Caco-2 (cell line): ENCODE measurements around the gene LRBA. TPM values are rescaled to one million over a fixed set of nuclear protein-coding genes. Genes with fewer than 3 reads are reported as not detected.

Experiments used
- BruUV-seq: library from RNA; stranded (reverse); fragments of 400-500 nt; replicated peaks from 2 replicates; lab custom pipeline; 2021; lab: Mats Ljungman, UMichigan
- CTCF ChIA-PET: fragments of 300-600 bp; sonication (Branson Sonifier 250); formaldehyde crosslinking; loops from one replicate; lab custom pipeline; 2022; ENCODE audit warnings: antibody characterized with exemption; lab: Charles Lee
- POLR2A ChIA-PET: fragments of 300-600 bp; sonication (Branson Sonifier 250); formaldehyde crosslinking; loops from one replicate; lab custom pipeline; 2022; ENCODE audit warnings: antibody characterized with exemption; lab: Charles Lee
- DNase-seq, 2 experiments: peaks; one replicate each; pipeline versions ENCODE4 v3.0.0 to v3.0.0-alpha.2; 2020 to 2022
- H3K27me3 ChIP-seq: replicated peaks from 2 replicates; pipeline ENCODE4 v1.6.0; 2011; ENCODE audit warnings: low read length; ENCODE audit not compliant: control insufficient read depth, insufficient read depth
- H3K36me3 ChIP-seq: 2 replicates; pipeline ENCODE4 v1.5.1; 2011; ENCODE audit warnings: low read length; ENCODE audit not compliant: control insufficient read depth, insufficient read depth
- H3K4me1 ChIP-seq: fragments of 250-450 bp; sonication (Bioruptor Pico); 2 replicates; pipeline ENCODE4 v1.5.1; 2020; ENCODE audit warnings: mild to moderate bottlenecking
- H3K4me3 ChIP-seq: 2 replicates; pipeline ENCODE4 v1.5.1; 2011; ENCODE audit warnings: low read depth, mild to moderate bottlenecking, control low read depth, low read length
- H3K9me3 ChIP-seq: fragments of 250-450 bp; sonication (Bioruptor Pico); 2 replicates; pipeline ENCODE4 v1.5.1; 2020; ENCODE audit warnings: mild to moderate bottlenecking, moderate library complexity
- H3K27ac Mint-ChIP-seq: one replicate; pipeline ENCODE4 v1.8.0; 2022; ENCODE audit warnings: mixed read lengths; ENCODE audit not compliant: unreplicated experiment
- H3K27me3 Mint-ChIP-seq: one replicate; pipeline ENCODE4 v1.8.0; 2022; ENCODE audit warnings: mixed read lengths; ENCODE audit not compliant: insufficient read depth, unreplicated experiment
- H3K36me3 Mint-ChIP-seq: one replicate; pipeline ENCODE4 v1.8.0; 2022; ENCODE audit warnings: mild to moderate bottlenecking, mixed read lengths; ENCODE audit not compliant: insufficient read depth, unreplicated experiment
- H3K4me1 Mint-ChIP-seq: one replicate; pipeline ENCODE4 v1.8.0; 2022; ENCODE audit warnings: low read depth, mixed read lengths; ENCODE audit not compliant: unreplicated experiment
- H3K4me3 Mint-ChIP-seq: one replicate; pipeline ENCODE4 v1.8.0; 2022; ENCODE audit warnings: mild to moderate bottlenecking, moderate library complexity, mixed read lengths; ENCODE audit not compliant: unreplicated experiment
- H3K9me3 Mint-ChIP-seq: one replicate; pipeline ENCODE4 v1.8.0; 2022; ENCODE audit warnings: mixed read lengths; ENCODE audit not compliant: unreplicated experiment
- intact Hi-C: fragments of 100-400 bp; cut with micrococcal nuclease; formaldehyde crosslinking; loops from one replicate; pipeline ENCODE4 v1.10.0; 2022; ENCODE audit not compliant: unreplicated experiment
- total RNA-seq: library from RNA; stranded (reverse); gene quantifications from 2 replicates; pipeline ENCODE4 v1.2.3, GENCODE V29; 2022
- TF ChIP-seq, protein P1 (sequence below), 2 experiments: fragments of 200-600 bp in 1 of 2; IDR thresholded peaks; 1 replicate in 1 of 2; 2 replicates in 1 of 2; pipeline versions ENCODE4 v1.5.1 to v1.8.0; 2011 to 2022; ENCODE audit warnings: antibody characterized with exemption in 1 of 2, control low read depth in 1 of 2, inconsistent platforms in 1 of 2, low read depth in 1 of 2, low read length in 1 of 2, mild to moderate bottlenecking in 1 of 2, moderate library complexity in 1 of 2; ENCODE audit not compliant: insufficient read depth in 1 of 2, severe bottlenecking in 1 of 2, unreplicated experiment in 1 of 2

Gene LRBA
- total RNA-seq, 1 experiment from 2014 or later, result 53.2 TPM

DNA sequence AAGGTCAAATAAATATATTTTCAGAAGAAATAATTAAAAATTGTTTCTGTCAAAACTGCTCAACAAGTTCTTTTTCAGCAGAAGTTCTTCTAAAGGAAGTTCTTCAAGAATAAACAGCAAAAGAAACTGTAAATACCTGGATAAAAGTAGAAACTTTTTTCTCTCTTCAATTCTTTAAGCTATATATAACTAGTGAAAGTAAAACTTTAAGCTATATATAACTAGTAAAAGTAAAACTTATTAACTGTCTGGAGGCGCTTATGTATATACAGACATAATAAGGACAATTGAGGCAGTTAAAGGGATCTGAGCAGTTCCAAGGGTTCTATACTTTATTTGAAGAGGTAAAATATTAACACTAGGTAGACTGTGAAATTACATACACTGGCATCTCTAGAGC, 126.9 kb downstream of the LRBA start:
- no peaks in the 10 kb centered on the region for H3K4me1 ChIP-seq

DNA sequence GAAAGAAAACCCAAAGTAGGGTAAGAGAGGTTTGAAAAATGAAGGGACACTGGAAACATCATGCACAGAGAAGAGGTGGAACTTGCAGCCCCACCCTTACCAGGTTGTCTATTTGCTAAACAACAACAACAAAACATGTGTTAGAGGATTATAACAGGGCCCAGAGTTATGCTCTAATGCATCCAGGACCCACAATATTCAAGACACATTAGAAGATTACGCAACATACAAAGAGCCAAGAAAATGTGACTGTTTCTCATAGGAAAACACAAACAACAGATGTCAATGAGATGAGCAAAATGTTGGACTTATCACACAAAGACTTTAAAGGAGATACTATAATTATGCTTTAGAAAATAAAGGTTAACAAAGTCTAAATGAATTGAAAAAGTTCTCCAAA, 128.5 kb downstream of the LRBA start:
- BruUV-seq, result no TSS peak

More for the DNA sequence above, 126.9 kb downstream of the LRBA start:
- Mint-ChIP-seq H3K4me3 (no peak overlapping the region), H3K36me3 (peaks cover 5% of the 10 kb centered on the region), H3K27me3 (no peaks in the 10 kb centered on the region), H3K27ac (no peak overlapping the region), H3K9me3 (no peaks in the 10 kb centered on the region), H3K4me1 (no peaks in the 10 kb centered on the region)
- POLR2A ChIA-PET, result no interaction called here
- no TSS peak for BruUV-seq
- Histone ChIP-seq H3K9me3 (no peaks in the 10 kb centered on the region), H3K4me3 (no peak overlapping the region), H3K27me3 (no peaks in the 10 kb centered on the region), H3K36me3 (peaks cover 2% of the 10 kb centered on the region; the same call in 1 of the 2 replicates)
- TF ChIP-seq, protein P1, sequence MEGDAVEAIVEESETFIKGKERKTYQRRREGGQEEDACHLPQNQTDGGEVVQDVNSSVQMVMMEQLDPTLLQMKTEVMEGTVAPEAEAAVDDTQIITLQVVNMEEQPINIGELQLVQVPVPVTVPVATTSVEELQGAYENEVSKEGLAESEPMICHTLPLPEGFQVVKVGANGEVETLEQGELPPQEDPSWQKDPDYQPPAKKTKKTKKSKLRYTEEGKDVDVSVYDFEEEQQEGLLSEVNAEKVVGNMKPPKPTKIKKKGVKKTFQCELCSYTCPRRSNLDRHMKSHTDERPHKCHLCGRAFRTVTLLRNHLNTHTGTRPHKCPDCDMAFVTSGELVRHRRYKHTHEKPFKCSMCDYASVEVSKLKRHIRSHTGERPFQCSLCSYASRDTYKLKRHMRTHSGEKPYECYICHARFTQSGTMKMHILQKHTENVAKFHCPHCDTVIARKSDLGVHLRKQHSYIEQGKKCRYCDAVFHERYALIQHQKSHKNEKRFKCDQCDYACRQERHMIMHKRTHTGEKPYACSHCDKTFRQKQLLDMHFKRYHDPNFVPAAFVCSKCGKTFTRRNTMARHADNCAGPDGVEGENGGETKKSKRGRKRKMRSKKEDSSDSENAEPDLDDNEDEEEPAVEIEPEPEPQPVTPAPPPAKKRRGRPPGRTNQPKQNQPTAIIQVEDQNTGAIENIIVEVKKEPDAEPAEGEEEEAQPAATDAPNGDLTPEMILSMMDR (IDR thresholded peaks at IDR 0.05; ENCODE audit: insufficient read depth in 1 of 2, low read depth in 1 of 2, low read length in 1 of 2, severe bottlenecking in 1 of 2, unreplicated experiment in 1 of 2), result no peak
- intact Hi-C loops, result no loop called here
- no peak for DNase-seq
- CTCF ChIA-PET, result no interaction called here

DNA sequence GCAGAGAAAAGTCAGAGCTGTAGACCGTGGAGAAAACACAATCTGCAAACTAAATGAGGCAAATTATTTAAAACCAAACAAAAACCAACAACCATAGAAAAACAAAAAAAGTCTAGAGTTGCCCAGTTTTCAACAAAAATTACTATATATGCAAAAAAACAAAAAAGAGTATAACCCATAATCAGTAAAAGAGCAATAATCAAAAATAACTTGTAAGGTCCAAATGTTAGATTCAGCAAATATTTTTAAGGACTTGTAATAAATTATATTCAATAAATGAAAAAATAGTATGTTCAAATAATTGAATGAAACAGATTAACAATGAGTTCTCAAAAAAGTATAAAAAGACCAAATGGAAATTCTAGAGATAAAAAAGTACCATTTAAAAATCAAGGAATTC, 130.5 kb downstream of the LRBA start:
- Mint-ChIP-seq H3K9me3 (no peaks in the 10 kb centered on the region), H3K27ac (no peak overlapping the region), H3K27me3 (no peaks in the 10 kb centered on the region), H3K4me3 (no peak overlapping the region), H3K4me1 (no peaks in the 10 kb centered on the region), H3K36me3 (peaks cover 16% of the 10 kb centered on the region)
- no peak for DNase-seq
- POLR2A ChIA-PET, result no interaction called here
- TF ChIP-seq, protein P1 (IDR thresholded peaks at IDR 0.05; ENCODE audit: insufficient read depth in 1 of 2, low read depth in 1 of 2, low read length in 1 of 2, severe bottlenecking in 1 of 2, unreplicated experiment in 1 of 2), result no peak
- Histone ChIP-seq H3K4me1 (no peaks in the 10 kb centered on the region), H3K9me3 (no peaks in the 10 kb centered on the region), H3K4me3 (no peak overlapping the region), H3K27me3 (no peaks in the 10 kb centered on the region), H3K36me3 (peaks cover 2% of the 10 kb centered on the region; the same call in 1 of the 2 replicates)
- intact Hi-C loops, result no loop called here
- CTCF ChIA-PET, result no interaction called here
- no TSS peak for BruUV-seq

More for the DNA sequence above, 128.5 kb downstream of the LRBA start:
- no peaks in the 10 kb centered on the region for H3K4me1 ChIP-seq
- intact Hi-C loops, result no loop called here
- H3K4me3 Mint-ChIP-seq, result no peak overlapping the region
- CTCF ChIA-PET, result no interaction called here
- H3K9me3 Mint-ChIP-seq, result no peaks in the 10 kb centered on the region
- H3K27me3 ChIP-seq, result no peaks in the 10 kb centered on the region
- DNase-seq, result no peak
- H3K4me3 ChIP-seq, result no peak overlapping the region
- H3K9me3 ChIP-seq, result no peaks in the 10 kb centered on the region
- no peaks in the 10 kb centered on the region for H3K27me3 Mint-ChIP-seq
- peaks cover 2% of the 10 kb centered on the region; the same call in 1 of the 2 replicates for H3K36me3 ChIP-seq
- H3K4me1 Mint-ChIP-seq, result no peaks in the 10 kb centered on the region
- TF ChIP-seq, protein P1 (IDR thresholded peaks at IDR 0.05; ENCODE audit: insufficient read depth in 1 of 2, low read depth in 1 of 2, low read length in 1 of 2, severe bottlenecking in 1 of 2, unreplicated experiment in 1 of 2), result no peak
- H3K36me3 Mint-ChIP-seq, result peaks cover 5% of the 10 kb centered on the region
- POLR2A ChIA-PET, result no interaction called here
- no peak overlapping the region for H3K27ac Mint-ChIP-seq
